Lung (tissue), 12 donors: ENCODE results near the gene OGG1. TPM values are rescaled to one million over a fixed set of nuclear protein-coding genes. Genes with fewer than 3 reads are reported as not detected.

Source experiments
- ATAC-seq: fragments of 200-7000 bp; cut with Tn5 transposase; one replicate; pipeline ENCODE4 v1.9.1; 2020; ENCODE audit warnings: moderate number of reproducible peaks; ENCODE audit not compliant: insufficient read depth, low FRiP score
- DNase-seq, 3 donors: peaks; one replicate each; pipeline ENCODE4 v3.0.0-alpha.2; 2013 to 2017
- H3K27ac ChIP-seq, 2 donors: one replicate each; pipeline ENCODE4 v1.5.1; 2013; ENCODE audit warnings: mild to moderate bottlenecking in 2 of 2, moderate library complexity in 2 of 2, control low read depth in 1 of 2, inconsistent platforms in 1 of 2, low read depth in 1 of 2, low read length in 1 of 2
- H3K27me3 ChIP-seq, 3 donors: one replicate each; pipeline ENCODE4 v1.5.1; 2013; ENCODE audit warnings: low read length in 2 of 3; ENCODE audit not compliant: control insufficient read depth in 3 of 3, insufficient read depth in 3 of 3
- H3K36me3 ChIP-seq, 4 donors: one replicate each; pipeline ENCODE4 v1.5.1; 2013; ENCODE audit warnings: low read length in 4 of 4, mild to moderate bottlenecking in 1 of 4, moderate library complexity in 1 of 4; ENCODE audit not compliant: control insufficient read depth in 4 of 4, insufficient read depth in 4 of 4
- H3K4me1 ChIP-seq, 5 donors: one replicate each; pipeline ENCODE4 v1.5.1; 2013; ENCODE audit warnings: low read length in 5 of 5, mild to moderate bottlenecking in 2 of 5, moderate library complexity in 1 of 5; ENCODE audit not compliant: control insufficient read depth in 5 of 5, insufficient read depth in 5 of 5
- H3K4me3 ChIP-seq: one replicate; pipeline ENCODE4 v1.5.1; 2013; ENCODE audit warnings: mild to moderate bottlenecking, control low read depth, moderate library complexity
- H3K9ac ChIP-seq, 2 donors: one replicate each; pipeline ENCODE4 v1.5.1; 2013; ENCODE audit warnings: low read length in 2 of 2, control low read depth in 1 of 2; ENCODE audit not compliant: insufficient read depth in 1 of 2
- H3K9me3 ChIP-seq, 4 donors: one replicate each; pipeline ENCODE4 v1.5.1; 2013; ENCODE audit warnings: low read length in 3 of 4, mild to moderate bottlenecking in 1 of 4, moderate library complexity in 1 of 4; ENCODE audit not compliant: control insufficient read depth in 4 of 4, insufficient read depth in 3 of 4
- CTCF ChIP-seq: IDR thresholded peaks from 2 replicates; pipeline ENCODE4 v1.5.1; 2012; ENCODE audit warnings: mild to moderate bottlenecking; ENCODE audit errors: control extremely low read depth, extremely low read depth
- WGBS, 2 donors: extraction: QIAGEN DNeasy Blood & Tissue Kit; methylation state at CpG; one replicate each; pipeline ENCODE4 v1.1.7; 2013; 5-methylcytosine and 5-hydroxymethylcytosine counted together
- polyA plus RNA-seq, 2 donors: library from polyadenylated mRNA; stranded (reverse); fragments of 200-250 nt; gene quantifications; one replicate each; pipeline ENCODE4 v1.2.1, GENCODE V29; 2013
- total RNA-seq, 2 donors: library from RNA; depleted of rRNA in 1 of 2; stranded (reverse); fragments of >200 nt in 1 of 2; gene quantifications; one replicate each; pipeline ENCODE4 v1.2.1, GENCODE V29; 2014 to 2021
- donor health status: control.
- donor health status: control.
- donor health status: Bipolar disorder and iron deficiency.
- donor health status: healthy.
- donor health status: DM: yes; HTN: yes; CAD: no.

Gene OGG1
- total and polyA plus RNA-seq, 4 donors = 13.2 to 31.2 (median 23.3) TPM

DNA sequence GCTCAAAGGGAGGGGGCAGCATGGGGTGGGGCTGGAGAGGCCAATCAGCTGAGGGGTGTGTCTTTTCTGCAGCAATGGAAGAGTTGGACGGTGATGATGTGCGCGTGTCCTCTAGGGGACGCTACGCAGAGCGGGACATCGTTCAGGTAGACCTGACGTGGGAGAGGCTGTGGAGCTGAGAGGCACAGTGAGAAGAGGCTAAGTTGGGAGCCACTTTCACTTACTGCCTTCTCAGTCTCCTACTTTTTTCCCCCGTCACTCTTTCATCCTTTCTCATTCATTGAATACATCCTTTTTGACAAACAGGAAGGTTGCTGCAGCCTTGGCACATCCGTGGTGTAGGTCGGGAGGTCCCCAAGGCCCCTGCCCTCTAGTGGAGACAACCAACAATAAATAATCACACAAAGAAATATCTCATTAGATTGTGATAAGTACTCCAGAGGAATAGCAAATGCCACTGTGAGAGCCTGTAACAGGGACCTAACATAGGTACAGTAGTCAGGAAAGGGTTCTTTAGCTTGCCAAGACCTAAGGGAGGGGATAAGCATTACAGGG, 22.6 kb upstream of the OGG1 start:
- Histone ChIP-seq H3K4me3 (no peak overlapping the region), H3K9ac (no peak overlapping the region), H3K36me3 (no peaks in the 10 kb centered on the region), H3K27ac (no peak overlapping the region), H3K27me3 (no peaks in the 10 kb centered on the region), H3K4me1 (peaks cover 0 to 5% (median 0%) of the 10 kb centered on the region in 5 donors), H3K9me3 (no peaks in the 10 kb centered on the region)
- DNase-seq = no peak
- no peak for ATAC-seq
- WGBS, 2 donors = 10 to 11% methylated on average over 11 of the region's 11 CpGs
- TF ChIP-seq CTCF = no peak

- 95 to 98% methylated on average over 2 of the region's 2 CpGs for WGBS, 2 donors
- no peak for ATAC-seq
- Histone ChIP-seq H3K4me1 (peaks cover 3 to 10% (median 3%) of the 10 kb centered on the region in 5 donors), H3K27me3 (no peaks in the 10 kb centered on the region), H3K9me3 (no peaks in the 10 kb centered on the region), H3K9ac (no peak overlapping the region), H3K36me3 (no peaks in the 10 kb centered on the region), H3K4me3 (no peak overlapping the region), H3K27ac (no peak overlapping the region)
- no peak for TF ChIP-seq CTCF
- no peak for DNase-seq
Measured at GRCh38 chr3:9727743-9728142, 22.0 kb upstream of the OGG1 start.

DNA sequence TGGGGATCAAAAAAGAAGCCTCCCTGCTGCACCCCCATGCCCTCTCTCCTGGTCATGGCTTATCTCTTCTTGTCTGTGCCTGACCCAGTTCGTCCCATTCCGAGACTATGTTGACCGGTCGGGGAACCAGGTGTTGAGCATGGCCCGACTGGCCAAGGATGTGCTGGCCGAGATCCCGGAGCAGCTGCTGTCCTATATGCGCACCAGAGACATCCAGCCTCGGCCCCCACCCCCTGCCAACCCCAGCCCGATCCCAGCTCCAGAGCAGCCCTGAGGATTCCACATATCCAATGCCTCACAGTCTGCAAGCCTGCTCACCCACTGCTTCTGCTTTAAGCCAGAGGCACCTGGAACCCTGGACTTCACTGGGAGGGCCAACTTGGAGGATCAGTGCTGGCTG, 20.3 kb upstream of the OGG1 start:
- Histone ChIP-seq H3K4me3 (no peak overlapping the region), H3K9ac (no peak overlapping the region), H3K27me3 (no peaks in the 10 kb centered on the region), H3K4me1 (peaks cover 6 to 17% (median 14%) of the 10 kb centered on the region in 5 donors), H3K9me3 (no peaks in the 10 kb centered on the region), H3K36me3 (peaks cover 0 to 4% (median under 1%) of the 10 kb centered on the region in 4 donors), H3K27ac (no peak overlapping the region)
- ATAC-seq (no peak), DNase-seq (no peak)
- TF ChIP-seq CTCF = no peak
- WGBS, 2 donors = 89 to 95% methylated on average over 10 of the region's 10 CpGs
